T-helper 1 cell (primary cell): ENCODE data around the gene IFT122.
"Not testable (repeated sequence)": the region's sequence is repeated elsewhere in the genome, so short reads cannot be mapped to it uniquely, and the experiment has no call there.

Experiments
- DNase-seq, 5 donors: peaks; one replicate each; pipeline ENCODE4 v3.0.0-alpha.2; 2012 to 2020

IFT122 gene

DNA sequence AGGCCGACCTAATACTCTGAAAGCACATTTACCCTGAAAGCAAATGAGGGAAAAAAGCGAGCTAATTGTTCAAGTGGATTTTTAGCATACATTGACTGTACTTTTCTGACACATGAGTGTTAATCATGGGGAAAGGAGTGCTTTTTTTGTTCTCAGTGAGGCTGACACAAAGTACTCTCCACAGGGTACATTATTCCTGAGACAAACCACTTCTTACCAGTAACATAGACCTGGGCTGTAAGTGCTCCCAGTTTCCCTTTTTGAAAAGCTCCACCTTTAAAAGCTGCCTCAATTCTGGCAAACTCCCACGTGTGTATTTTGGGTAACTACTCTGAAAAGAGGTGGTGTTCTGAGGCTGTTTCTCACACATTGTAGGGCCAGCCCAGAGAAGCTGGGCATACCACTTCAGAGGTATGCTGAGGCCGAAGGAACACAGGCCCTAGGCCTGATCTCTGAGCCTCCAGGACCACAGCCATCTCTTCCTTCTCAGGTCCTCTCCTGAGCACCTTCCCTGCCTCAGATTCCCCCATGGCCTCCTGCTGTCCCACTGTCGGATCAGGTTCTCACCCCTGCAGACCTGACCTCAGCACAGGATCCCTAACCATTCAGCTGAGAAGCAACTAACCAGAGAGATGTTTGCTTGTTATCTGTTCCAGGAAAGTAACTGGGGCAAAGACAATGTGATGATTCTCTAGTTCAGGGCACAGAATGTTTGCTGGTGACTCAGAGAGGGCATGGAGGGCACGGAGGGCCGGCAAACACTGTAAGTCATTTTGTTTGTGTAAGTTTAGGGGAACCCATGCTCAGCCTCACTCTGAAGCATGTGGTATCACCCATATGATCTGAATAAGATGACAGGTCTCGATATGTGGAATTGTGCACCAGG is 58.8 kb downstream of the IFT122 start:
- DNase-seq = not testable (repeated sequence)

DNA sequence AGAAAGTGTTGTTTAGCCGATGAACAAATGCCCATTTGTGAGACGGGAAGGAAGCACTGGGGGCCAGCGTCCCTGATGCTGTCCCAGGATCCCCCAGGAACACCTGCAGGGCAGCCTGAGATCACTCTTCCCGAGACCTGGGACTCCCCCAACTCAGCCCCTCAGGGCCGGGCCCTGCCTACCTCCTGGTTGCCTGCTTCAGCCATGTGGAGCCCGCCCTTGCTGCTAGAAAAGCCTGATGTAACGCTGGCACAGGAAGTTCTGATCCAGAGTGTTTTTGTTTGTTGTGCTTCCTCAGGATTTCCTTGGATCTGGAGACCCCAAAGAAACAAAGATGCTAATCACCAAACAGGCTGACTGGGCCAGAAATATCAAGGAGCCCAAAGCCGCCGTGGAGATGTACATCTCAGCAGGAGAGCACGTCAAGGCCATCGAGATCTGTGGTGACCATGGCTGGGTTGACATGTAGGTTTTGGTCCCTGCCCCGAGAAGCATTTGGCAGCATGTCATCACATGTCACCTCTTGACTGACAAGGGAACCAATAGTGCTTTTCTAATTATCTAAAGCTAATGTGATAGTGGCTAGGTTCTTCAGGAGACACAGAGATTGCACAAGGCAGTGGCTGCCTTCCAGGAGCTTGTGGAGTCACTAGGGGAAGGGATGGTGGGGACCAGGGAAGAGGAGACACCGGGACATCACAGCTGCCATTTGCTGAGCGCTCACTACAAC is 59.7 kb downstream of the IFT122 start:
- not testable (repeated sequence) for DNase-seq

- no peak for DNase-seq
These were observed 60.3 kb downstream of the IFT122 start for GRCh38 chr3:129500334-129500658.

GRCh38 chr3:129501630-129502029 is 61.6 kb downstream of the IFT122 start:
- DNase-seq = no peak

GRCh38 chr3:129502641-129503408 is 62.8 kb downstream of the IFT122 start:
- DNase-seq = no peak

DNA sequence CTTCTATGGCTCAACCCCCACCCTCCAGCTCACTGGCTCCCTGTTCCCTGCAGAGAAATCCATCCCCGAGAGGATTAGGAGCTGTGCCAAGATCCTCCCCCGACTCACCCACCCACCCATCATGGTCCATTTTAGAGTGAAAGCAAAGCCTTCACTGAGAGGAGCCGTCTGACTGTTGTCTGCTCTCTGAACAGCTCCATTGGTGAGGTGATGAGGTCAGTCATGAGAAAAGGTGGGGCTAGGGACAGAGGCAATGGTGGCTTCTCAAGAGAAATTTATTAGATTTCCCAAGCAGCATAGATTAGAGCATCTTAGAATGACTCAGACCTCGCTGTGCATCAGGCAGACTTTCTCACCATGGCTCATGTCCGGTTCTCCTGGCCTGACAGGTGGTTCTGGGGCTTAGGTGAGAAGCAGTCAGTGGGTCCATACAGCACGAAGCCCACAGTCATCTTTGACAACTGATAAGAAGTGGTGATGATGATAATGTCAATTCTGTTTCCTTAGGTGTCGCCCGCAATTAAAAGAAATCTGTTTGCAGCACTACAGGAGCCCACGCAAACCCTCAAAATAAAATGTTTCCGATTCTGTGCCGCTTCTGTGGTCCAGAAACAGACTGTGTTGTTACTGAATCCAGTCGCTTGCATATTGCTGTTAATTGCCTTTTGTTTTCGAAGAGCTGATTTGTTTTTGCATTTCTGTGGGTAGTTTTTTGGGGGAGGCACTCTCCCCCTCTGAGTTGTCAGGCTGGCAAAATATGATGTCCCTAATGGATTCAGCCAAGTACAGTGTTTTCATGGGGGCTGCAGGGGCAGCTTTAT is 63.7 kb downstream of the IFT122 start:
- no peak for DNase-seq

DNA sequence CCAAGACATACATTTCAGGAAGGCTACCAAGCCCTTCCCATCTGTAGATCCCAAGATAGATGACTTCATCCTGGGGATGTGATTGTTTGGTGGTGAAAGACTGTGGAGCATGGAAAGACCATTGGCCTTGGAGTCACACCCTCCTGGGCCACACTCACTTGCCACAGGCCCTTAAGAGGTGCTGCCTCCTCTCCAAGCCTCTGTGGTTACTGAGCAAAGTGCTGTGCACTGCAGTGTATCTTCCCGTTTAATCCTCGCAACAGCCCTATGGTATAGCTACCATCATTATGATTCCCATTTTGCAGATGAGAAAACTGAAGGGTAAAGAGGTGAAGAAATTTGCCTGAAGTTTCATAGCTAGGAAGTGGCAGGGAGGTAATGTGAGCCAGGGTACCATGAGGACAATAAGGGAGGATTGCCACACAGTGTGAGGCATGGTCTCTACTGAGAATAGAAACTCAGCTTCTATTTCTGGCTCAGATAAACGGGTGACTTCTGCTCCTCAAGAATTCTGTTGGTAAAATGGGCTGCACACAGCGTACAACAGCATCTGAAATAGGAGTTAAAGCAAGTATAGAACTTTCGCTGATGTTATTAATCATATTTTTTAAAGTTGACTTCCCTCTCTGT is 64.6 kb downstream of the IFT122 start:
- no peak for DNase-seq

DNA sequence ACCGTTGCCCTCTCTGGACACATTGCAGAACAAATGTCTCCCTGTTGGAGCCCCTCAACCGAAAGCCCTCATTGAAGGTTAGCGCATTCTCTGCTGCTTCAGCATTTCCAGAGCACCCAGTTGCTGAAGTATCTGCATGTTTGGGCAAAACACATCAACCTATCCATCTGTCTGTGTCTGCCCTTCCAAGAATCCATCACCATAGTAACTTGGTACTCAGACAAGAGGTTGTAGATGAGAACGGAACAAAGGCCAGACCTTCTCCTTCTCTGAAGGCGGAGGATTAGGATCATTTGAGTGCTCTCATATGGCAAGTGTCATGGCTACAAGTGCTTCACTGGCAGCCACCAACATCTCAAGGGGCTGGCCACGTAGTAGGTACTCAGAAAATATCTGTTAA is 65.3 kb downstream of the IFT122 start:
- DNase-seq = no peak

DNA sequence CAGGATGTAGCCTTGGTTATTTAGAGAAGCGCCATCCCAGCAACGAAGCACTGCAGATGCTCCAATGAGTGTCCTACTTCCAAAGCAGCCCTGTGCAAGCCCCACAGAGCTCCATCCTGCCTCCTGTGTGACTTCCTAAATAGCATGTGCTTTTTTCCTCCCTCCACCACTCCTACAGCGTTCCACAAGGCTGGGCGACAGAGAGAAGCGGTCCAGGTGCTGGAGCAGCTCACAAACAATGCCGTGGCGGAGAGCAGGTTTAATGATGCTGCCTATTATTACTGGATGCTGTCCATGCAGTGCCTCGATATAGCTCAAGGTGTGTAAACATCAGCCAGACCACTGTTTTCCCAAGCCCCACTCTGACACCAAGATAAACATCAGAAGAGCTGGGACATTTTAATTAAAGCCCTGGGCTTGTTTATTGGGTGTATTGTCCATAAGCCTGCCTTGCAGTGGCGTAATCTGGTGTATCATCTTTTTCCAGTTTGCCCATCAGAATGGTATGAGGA is 66.3 kb downstream of the IFT122 start:
- no peak for DNase-seq

DNA sequence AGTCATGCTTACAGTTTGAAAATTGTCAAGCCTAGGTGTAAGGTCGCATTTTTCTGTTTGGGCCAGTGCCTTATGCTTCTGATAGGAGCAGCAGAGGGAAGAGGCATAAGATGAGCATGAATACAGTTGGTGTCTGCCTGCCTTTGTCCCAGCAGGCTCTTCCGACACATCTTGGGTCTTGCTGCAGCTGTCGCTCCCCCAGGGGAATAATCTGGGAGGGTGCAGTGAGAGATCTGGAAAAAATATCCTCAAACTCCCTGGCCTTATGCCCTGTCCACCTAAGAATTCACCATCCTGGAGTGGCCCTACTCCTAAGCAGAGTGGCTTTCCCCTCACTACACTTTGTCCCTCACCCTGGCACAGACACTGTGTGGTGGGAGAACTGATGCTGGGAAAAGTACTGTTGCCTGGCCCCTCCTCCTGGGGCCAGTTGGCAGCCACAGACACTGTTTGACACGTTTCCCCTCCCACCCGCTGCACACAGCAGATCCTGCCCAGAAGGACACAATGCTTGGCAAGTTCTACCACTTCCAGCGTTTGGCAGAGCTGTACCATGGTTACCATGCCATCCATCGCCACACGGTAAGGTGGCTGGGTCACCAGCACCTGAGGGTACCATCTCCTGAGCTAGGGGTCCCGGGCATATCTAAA is 67.3 kb downstream of the IFT122 start:
- DNase-seq = no peak

DNA sequence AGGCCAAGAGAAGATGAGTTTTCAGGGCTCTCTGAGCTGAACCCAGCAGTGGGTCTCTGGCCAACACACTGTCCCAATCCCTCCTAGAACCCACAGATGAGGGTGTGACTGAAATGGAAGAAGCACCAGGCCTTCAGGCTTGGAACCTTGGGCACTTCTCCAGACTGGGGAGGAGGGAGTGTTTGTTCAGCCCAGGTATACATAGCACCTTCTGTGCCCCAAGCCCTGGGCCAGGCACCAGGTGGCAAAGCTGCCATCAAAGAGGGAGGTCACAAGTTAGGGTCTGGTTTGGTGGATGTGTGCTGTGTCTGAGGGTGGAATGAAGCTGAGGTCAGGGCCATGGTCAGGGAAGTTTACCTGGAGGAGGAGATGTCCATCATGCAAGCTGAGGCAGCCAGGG is 72.6 kb downstream of the IFT122 start:
- no peak for DNase-seq

GRCh38 chr3:129513705-129514104 is 73.7 kb downstream of the IFT122 start:
- no peak for DNase-seq

- DNase-seq = no peak
These were observed 74.1 kb downstream of the IFT122 start for GRCh38 chr3:129514110-129514509.

- DNase-seq = no peak
These were observed 74.5 kb downstream of the IFT122 start for GRCh38 chr3:129514563-129514962.

GRCh38 chr3:129515108-129515820 is 75.2 kb downstream of the IFT122 start:
- DNase-seq = not testable (repeated sequence)

GRCh38 chr3:129515821-129516432 is 75.9 kb downstream of the IFT122 start:
- DNase-seq = not testable (repeated sequence)

GRCh38 chr3:129517516-129517915 is 77.5 kb downstream of the IFT122 start:
- DNase-seq = no peak

DNA sequence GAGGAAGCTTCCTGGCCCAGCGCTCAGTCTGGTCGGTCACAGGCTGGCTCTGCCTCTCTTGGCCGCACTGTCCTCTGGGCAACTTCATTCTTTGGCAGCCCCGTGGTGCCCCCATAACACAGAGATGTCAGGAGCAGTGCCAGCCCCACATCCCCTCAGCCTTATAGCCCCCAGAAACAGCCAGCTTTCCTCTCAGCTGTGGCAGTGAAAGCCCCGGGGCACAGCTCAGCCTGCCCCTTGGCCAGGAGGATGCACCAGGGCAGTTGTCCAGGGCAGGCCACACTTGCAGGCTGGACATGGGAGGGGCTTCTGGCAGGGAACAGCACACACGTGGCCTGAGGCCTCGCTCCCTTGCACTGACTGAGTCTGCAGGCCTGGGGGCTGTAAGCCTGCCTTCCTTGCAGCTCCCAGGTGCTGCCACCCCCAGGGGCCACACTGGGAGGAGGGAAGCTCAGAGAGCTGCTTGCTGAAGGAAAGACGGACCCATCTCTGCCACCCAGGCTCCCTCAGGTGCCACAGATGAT is 78.1 kb downstream of the IFT122 start:
- no peak for DNase-seq

GRCh38 chr3:129518581-129518980 is 78.6 kb downstream of the IFT122 start:
- DNase-seq = no peak

GRCh38 chr3:129519449-129519848 is 79.4 kb downstream of the IFT122 start:
- DNase-seq = no peak
